K562 (cell line): ENCODE data around the gene PGGHG. TPM values are rescaled to one million over a fixed set of nuclear protein-coding genes. Genes with fewer than 3 reads are reported as not detected.

Source experiments
- CGGBP1 ChIP-seq: fragments of 250-450 bp; sonication (Bioruptor Pico); IDR thresholded peaks from 2 replicates; pipeline ENCODE4 v1.9.0; 2021; ENCODE audit warnings: mild to moderate bottlenecking
- CHD4 ChIP-seq: fragments of 200-600 bp; sonication (generic); IDR thresholded peaks from 3 replicates; pipeline ENCODE4 v1.6.1; 2012; ENCODE audit warnings: low read depth, mild to moderate bottlenecking, mixed read lengths, low read length, inconsistent platforms; ENCODE audit not compliant: insufficient read depth, insufficient replicate concordance, poor library complexity, severe bottlenecking
- FIP1L1 ChIP-seq: fragments of 200-400 bp; formaldehyde crosslinking; IDR thresholded peaks from 2 replicates; pipeline ENCODE4 v1.6.1; 2018; ENCODE audit warnings: mild to moderate bottlenecking, low read depth, low read length; ENCODE audit not compliant: poor library complexity, severe bottlenecking
- HNRNPH1 ChIP-seq: fragments of 200-400 bp; formaldehyde crosslinking; optimal IDR thresholded peaks from 2 replicates; pipeline ENCODE3; 2017; ENCODE audit warnings: low read depth, mild to moderate bottlenecking, low read length, moderate library complexity
- KLF16 ChIP-seq: IDR thresholded peaks from 2 replicates; pipeline ENCODE4 v1.6.1; 2016; ENCODE audit warnings: antibody characterized with exemption
- NONO ChIP-seq, 2 experiments: fragments of 200-400 bp in 1 of 2; fragments of 450-650 bp in 1 of 2; formaldehyde crosslinking in 1 of 2; IDR thresholded peaks; 2 replicates each; pipeline ENCODE4 v1.6.1; 2017; ENCODE audit warnings: low read depth in 2 of 2, mild to moderate bottlenecking in 2 of 2, moderate library complexity in 2 of 2, low read length in 1 of 2
- NR4A1 ChIP-seq, 2 experiments: fragments of 250-450 bp in 1 of 2; fragments of 450-650 bp in 1 of 2; sonication (Bioruptor Pico) in 1 of 2; IDR thresholded peaks; 2 replicates each; pipeline versions ENCODE4 v1.4.0 to v1.6.1; 2016 to 2020; ENCODE audit warnings: mild to moderate bottlenecking in 2 of 2, missing compliant biosample characterization in 1 of 2, missing genetic modification characterization in 1 of 2, moderate library complexity in 1 of 2
- RFX7 ChIP-seq: fragments of 250-450 bp; sonication (Bioruptor Pico); IDR thresholded peaks from 2 replicates; pipeline ENCODE4 v1.5.1; 2021; ENCODE audit warnings: mild to moderate bottlenecking
- TCF3 ChIP-seq: sonication (generic); formaldehyde crosslinking; IDR thresholded peaks from 2 replicates; pipeline ENCODE4 v1.4.0; 2020; ENCODE audit warnings: mild to moderate bottlenecking, missing genetic modification reagents
- USF1 ChIP-seq: sonication (generic); formaldehyde crosslinking; IDR thresholded peaks from 2 replicates; pipeline ENCODE4 v1.9.0; 2022; ENCODE audit warnings: mild to moderate bottlenecking, missing genetic modification reagents
- USF2 ChIP-seq: sonication (generic); formaldehyde crosslinking; IDR thresholded peaks from 2 replicates; pipeline ENCODE4 v1.5.0; 2020; ENCODE audit warnings: missing genetic modification reagents
- YY1 ChIP-seq, 3 experiments: IDR thresholded peaks; 2 replicates each; pipeline ENCODE4 v1.6.1; 2011; ENCODE audit warnings: low read length in 2 of 3, mild to moderate bottlenecking in 2 of 3, moderate library complexity in 2 of 3, borderline replicate concordance in 1 of 3, control low read depth in 1 of 3, low read depth in 1 of 3; ENCODE audit not compliant: insufficient read depth in 3 of 3, insufficient replicate concordance in 2 of 3, control insufficient read depth in 1 of 3, insufficient read length in 1 of 3; ENCODE audit errors: extremely low read depth in 1 of 3
- ZNF263 ChIP-seq: sonication (generic); formaldehyde crosslinking; IDR thresholded peaks from 2 replicates; pipeline ENCODE4 v1.8.0; 2022; ENCODE audit warnings: mild to moderate bottlenecking, missing genetic modification reagents, borderline replicate concordance
- polyA plus RNA-seq, 8 experiments: library from polyadenylated mRNA; depleted of rRNA in 4 of 8; stranded (reverse) in 5 of 8; unstranded in 3 of 8; fragments of >200 nt; fragmentation: Nextera tagmentation in 2 of 8; fragmentation: Illumina TruSeq in 1 of 8; extraction: Ambion mirVana in 2 of 8; extraction: Trizol in 1 of 8; gene quantifications; 2 replicates each; pipeline versions ENCODE4 v1.2.1 to v1.2.3, GENCODE V29; 2011 to 2014; ENCODE audit warnings: inconsistent platforms in 1 of 8, missing spikeins in 1 of 8
- total RNA-seq, 7 experiments: library from RNA; depleted of rRNA in 6 of 7; stranded (reverse); fragments of >200 nt in 6 of 7; fragmentation: Illumina TruSeq in 2 of 7; extraction: Trizol in 2 of 7; gene quantifications; 2 replicates each; pipeline versions ENCODE4 v1.2.1 to v1.2.3, GENCODE V29; 2011 to 2021; ENCODE audit warnings: low replicate concordance in 1 of 7
- TF ChIP-seq, protein P1 (sequence below), 2 experiments: fragments of 450-650 bp; IDR thresholded peaks; 2 replicates each; pipeline ENCODE4 v1.6.1; 2016; ENCODE audit warnings: mild to moderate bottlenecking in 2 of 2, borderline replicate concordance in 1 of 2, low read depth in 1 of 2, moderate library complexity in 1 of 2

PGGHG gene
- total and polyA plus RNA-seq, 9 of the 15 experiments (the other 6 are each of a cell fraction or from before 2014, with no cell fraction given), result 0.38 to 85.1 (median 18.1) TPM

DNA sequence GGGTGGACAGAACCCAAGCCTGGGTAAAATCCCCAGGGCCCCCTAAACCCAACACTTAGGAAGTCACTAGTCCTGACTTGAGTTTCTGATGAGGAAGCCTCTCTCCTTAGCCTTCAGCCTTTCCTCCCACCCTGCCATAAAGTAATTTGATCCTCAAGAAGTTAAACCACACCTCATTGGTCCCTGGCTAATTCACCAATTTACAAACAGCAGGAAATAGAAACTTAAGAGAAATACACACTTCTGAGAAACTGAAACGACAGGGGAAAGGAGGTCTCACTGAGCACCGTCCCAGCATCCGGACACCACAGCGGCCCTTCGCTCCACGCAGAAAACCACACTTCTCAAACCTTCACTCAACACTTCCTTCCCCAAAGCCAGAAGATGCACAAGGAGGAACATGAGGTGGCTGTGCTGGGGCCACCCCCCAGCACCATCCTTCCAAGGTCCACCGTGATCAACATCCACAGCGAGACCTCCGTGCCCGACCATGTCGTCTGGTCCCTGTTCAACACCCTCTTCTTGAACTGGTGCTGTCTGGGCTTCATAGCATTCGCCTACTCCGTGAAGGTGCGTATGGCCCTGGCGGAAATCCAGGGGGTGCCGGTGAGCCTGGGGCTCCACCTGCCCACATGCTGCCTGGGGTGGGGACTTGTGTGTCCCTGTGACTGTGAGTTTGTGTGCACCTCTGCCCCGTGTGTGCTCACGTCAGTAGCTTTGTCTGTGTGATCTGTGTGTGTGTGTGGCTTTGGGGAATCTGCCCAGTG, 25.0 kb downstream of the PGGHG start, which contains the start of gene IFITM1 (continued):
- TF ChIP-seq HNRNPH1, result no peak
- TF ChIP-seq FIP1L1, result no peak
- no peak for TF ChIP-seq YY1 (IDR thresholded peaks at IDR 0.05; ENCODE audit: borderline replicate concordance in 1 of 3, control insufficient read depth in 1 of 3, extremely low read depth in 1 of 3, insufficient read depth in 3 of 3, insufficient read length in 1 of 3, insufficient replicate concordance in 2 of 3, low read depth in 1 of 3, low read length in 2 of 3)
- TF ChIP-seq TCF3 (CRISPR knock-in tag), result no peak
- no peak for TF ChIP-seq ZNF263 (CRISPR knock-in tag)
- no peak for TF ChIP-seq RFX7 (CRISPR knock-in tag)
- no peak for TF ChIP-seq CGGBP1 (CRISPR knock-in tag)
- TF ChIP-seq USF1, result no peak
- TF ChIP-seq NONO (IDR thresholded peaks at IDR 0.05; ENCODE audit: low read depth in 2 of 2, low read length in 1 of 2), result no peak
- no peak for TF ChIP-seq CHD4
- no peak for TF ChIP-seq KLF16
- TF ChIP-seq USF2, result no peak
- TF ChIP-seq, protein P1, sequence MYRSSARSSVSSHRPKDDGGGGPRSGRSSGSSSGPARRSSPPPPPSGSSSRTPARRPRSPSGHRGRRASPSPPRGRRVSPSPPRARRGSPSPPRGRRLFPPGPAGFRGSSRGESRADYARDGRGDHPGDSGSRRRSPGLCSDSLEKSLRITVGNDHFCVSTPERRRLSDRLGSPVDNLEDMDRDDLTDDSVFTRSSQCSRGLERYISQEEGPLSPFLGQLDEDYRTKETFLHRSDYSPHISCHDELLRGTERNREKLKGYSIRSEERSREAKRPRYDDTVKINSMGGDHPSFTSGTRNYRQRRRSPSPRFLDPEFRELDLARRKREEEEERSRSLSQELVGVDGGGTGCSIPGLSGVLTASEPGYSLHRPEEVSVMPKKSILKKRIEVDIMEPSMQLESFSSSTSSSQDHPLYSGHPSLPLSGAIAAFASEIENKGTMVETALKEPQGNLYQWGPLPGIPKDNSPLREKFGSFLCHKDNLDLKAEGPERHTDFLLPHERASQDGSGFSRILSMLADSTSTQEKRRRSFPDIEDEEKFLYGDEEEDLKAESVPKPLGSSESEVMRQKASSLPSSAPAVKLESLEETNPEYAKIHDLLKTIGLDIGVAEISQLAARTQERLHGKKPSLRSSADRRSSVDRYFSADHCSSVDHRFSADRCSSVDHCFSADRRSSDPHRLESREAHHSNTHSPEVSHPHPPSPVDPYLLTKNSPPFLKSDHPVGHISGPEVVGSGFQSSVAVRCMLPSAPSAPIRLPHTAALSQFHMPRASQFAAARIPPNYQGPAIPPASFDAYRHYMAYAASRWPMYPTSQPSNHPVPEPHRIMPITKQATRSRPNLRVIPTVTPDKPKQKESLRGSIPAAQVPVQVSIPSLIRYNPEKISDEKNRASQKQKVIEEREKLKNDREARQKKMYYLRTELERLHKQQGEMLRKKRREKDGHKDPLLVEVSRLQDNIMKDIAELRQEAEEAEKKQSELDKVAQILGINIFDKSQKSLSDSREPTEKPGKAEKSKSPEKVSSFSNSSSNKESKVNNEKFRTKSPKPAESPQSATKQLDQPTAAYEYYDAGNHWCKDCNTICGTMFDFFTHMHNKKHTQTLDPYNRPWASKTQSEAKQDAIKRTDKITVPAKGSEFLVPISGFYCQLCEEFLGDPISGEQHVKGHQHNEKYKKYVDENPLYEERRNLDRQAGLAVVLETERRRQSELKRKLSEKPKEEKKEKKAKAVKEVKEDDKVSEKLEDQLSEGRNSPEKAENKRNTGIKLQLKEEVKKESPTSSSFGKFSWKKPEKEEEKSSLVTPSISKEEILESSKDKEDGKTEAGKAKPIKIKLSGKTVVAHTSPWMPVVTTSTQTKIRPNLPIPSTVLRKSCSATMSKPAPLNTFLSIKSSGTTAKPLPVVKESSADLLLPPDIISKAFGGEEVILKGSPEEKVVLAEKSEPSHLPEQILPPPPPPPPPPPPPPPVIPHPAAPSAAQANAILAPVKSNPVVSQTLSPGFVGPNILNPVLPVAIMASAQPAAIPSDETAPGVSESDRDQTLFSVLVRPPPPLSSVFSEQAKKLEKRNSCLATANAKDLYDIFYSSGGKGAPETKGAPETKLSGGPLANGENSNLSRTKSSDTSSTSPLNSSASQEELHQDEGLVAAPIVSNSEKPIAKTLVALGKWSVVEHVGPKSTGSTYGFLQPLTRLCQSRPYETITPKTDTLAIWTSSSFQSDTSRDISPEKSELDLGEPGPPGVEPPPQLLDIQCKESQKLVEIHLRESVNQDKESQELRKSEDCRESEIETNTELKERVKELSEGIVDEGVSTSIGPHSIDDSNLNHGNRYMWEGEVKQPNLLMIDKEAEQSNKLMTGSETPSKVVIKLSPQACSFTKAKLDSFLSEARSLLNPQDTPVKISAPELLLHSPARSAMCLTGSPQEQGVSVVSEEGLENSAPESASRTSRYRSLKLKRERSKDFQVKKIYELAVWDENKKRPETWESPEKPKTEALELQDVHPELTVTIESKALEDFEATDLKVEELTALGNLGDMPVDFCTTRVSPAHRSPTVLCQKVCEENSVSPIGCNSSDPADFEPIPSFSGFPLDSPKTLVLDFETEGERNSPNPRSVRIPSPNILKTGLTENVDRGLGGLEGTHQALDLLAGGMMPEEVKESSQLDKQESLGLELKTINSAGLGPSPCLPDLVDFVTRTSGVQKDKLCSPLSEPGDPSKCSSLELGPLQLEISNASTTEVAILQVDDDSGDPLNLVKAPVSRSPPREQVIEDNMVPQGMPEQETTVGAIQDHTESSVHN (IDR thresholded peaks at IDR 0.05; ENCODE audit: borderline replicate concordance in 1 of 2, low read depth in 1 of 2), result no peak
- no peak for TF ChIP-seq NR4A1 (CRISPR knock-in tag; IDR thresholded peaks at IDR 0.05)
- no peak for TF ChIP-seq NR4A1 (tag; IDR thresholded peaks at IDR 0.05)
